DMS153 treated with DMSO at 0.1 percent for 48 hours (cell line): ENCODE measurements around the gene PFKFB2.

Experiments used
- DNase-seq: peaks from one replicate; lab custom pipeline; 2025; ENCODE audit not compliant: unreplicated experiment; lab: John Stamatoyannopoulos, UW

Gene PFKFB2

DNA sequence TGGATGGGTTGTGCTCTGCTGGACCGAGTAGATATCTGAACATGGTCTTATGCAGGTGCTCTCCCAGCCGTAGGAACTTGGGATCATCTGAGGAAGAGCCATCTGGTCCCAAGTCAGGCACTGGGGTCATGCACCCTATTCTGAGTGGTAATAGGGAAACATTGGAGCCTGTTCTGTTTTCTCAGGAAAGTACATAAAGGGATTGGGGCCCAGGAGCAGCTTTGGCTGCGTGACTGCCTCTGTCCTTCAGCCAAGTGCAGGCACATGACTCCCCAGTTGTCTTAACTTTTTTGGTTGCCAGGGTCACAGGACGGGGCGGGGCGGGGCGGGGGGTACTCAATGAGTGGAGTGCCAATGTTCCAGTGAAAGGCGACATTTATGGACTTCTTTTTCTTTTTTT lies 11.5 kb downstream of the PFKFB2 start:
- no peak for DNase-seq

DNA sequence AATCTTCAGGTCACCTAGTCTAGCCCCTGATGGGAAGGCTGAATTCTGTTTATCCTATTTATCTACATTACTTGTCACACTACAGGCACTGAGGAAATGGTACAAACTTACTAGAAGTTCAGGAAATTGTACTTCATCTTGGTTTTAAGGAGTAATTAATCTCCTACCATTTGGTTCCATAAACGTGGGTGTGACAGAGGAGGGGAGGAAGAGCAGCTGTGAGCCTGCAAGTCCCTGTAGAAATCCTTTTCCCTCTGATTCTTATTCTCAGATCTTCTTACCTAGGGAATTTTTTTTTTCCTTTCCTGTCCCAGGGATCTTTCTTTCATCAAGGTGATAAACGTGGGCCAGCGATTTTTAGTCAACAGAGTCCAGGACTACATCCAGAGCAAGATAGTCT lies 14.1 kb downstream of the PFKFB2 start:
- no peak for DNase-seq

DNA sequence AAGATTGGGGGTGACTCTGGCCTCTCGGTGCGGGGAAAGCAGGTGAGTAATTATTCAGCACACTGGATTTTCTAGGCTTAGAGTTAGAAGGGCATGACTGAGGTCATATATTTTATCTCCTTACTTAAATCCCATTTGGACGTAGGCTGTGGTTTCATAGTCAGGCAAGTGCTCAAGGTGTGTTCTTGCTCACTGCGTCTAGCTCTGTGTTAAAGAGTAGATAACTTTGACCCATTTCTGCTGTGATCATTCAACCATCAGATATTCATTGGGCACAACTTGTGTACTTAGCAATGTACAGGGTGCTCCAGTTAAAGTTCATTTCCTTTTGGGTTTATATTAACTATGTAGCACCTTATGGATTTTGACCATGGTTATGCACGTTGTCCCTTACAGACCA lies 14.6 kb downstream of the PFKFB2 start:
- no peak for DNase-seq

DNA sequence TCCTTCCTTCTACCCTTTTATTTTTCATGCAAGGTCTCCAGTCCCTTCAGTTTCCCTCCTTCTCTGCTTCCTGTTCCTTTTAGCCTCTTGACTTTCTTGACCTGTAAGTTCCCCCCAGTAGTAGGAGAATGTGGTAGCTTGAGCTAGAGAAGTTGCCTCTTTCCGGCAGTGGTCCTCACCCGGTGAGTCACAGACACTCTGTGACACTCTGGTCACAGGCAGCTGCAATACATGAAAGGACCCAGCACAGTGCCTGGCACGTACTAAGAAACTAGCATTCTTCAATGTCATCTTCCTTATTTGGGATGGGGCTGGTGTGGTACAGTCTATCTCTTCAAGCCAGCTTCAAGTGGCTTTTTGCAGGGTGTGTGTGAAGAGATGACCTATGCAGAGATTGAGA lies 16.0 kb downstream of the PFKFB2 start:
- DNase-seq, result no peak

DNA sequence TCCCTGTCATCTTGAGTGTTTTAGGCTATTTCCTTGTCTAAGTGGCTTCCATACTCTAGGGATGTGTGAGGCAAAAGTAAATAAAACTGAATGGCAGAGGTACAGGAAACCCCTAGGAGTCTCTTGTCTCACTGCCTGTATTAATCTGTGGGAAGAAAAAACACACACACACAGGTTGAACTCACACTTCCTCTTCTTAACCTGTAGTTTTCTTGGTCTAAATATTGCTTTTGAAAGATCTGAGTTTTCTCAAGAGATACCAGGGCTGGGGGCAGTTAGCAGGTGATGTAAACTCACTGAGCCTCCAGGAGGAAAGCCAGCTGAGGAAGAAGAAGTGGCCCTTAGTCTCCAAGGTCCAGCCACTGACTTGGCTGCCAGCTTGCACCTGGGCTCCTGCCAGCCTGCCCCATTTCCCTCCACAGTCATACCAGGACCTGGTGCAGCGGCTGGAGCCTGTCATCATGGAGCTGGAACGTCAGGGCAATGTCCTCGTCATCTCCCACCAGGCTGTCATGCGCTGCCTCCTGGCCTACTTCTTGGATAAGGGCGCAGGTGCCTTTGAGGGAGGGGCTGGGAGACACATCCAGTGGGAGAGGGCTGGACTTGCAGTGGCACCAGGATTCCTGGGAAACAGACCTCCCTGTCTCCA lies 16.9 kb downstream of the PFKFB2 start:
- DNase-seq, result peak; percentile 23

DNA sequence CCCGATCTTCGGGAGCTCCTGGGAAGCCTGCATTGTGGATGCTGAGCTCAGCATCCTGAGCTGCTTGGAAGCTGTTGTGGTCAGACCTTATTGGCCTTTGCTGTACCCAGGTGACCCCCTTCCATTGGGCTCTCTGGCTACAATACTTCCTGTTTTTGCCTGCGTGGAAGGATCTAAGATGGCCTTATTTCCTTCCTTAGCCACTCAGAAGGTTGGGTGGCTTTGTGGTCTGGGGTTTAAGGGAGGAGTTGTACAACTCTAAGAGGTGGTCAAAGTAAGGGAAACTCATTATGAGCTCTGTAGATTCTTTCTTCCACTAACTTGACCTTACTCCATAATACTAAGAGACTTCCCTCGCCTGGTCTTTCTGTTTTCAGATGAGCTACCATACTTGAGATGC lies 17.7 kb downstream of the PFKFB2 start:
- no peak for DNase-seq

DNA sequence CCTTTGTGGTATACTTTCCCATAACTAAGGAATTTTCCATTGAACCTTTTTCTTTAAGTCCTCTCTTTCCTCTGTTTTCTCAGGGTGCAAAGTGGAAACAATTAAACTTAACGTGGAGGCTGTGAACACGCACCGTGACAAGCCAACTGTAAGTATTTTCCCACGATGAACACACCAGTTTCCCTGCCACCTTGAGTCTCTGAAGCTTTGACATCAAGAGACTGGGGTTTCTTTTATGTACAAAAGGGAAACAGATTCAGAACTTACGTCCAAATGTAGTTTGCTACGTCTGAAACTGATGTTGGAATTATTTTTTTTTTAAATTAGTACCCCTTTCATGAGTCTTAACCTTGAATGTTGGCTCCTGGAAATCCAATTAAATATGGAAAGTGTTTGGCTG lies 18.4 kb downstream of the PFKFB2 start:
- DNase-seq, result no peak

DNA sequence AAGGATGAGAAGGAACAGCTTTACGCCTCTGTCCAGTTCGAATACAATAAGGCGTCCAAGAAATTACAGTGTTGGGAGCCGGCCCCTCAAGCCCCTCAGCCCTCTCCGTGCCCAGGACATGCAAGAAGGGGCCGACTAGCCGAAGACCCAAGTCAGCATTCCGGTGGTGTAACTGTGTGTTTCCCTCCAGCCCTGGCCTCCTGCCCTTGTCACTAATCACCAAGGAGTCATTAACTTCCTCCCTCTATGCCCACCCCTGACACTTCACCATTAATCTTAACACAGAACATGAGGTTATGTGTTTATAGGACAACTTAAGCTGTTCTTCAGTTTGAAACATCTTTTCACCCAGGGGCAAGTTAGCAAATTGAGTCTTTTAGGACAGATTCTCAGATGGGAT lies 19.2 kb downstream of the PFKFB2 start:
- no peak for DNase-seq

DNA sequence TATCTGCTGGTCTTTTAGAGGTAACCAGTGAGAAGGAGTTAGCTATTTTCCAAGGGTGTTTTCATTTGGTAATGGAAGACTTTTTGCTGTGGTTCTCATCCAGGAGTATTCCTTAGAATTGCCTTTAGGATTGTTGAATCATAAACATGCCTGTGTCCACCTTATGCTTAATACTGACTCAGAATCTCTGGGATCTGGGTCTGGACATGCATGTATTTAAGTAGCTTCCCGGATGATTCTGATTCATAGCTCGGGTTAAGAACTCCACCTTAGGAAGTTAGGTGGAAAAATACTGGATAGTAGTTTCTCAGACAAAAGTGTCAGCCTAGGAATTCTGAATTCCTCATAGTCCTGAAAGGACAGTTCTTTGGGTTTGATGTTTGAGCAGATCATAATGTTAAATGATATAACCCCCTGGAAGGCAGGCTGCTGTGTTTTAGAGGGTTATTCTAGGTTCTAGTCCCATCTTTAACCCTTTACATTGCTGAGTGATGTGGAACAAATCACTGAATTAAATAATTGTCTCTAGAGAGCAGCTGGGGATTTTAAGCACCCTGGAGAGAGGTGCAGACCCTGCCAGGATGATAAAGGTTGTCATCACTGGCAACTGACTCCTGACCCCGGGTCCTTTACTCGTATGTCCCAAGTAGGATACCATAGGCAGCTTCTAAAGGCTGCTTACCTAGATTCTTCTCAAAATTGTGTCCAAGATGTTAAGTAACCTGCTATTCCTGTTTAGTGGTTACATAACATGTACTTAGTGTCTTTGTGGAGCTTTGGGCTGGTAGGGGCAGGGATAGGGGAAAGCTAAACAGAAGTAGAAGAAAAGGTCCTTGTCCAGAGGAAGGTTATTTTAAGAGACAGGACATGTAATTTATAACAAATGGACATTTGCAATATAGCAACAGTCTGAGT lies 21.1 kb downstream of the PFKFB2 start:
- DNase-seq, result no peak

DNA sequence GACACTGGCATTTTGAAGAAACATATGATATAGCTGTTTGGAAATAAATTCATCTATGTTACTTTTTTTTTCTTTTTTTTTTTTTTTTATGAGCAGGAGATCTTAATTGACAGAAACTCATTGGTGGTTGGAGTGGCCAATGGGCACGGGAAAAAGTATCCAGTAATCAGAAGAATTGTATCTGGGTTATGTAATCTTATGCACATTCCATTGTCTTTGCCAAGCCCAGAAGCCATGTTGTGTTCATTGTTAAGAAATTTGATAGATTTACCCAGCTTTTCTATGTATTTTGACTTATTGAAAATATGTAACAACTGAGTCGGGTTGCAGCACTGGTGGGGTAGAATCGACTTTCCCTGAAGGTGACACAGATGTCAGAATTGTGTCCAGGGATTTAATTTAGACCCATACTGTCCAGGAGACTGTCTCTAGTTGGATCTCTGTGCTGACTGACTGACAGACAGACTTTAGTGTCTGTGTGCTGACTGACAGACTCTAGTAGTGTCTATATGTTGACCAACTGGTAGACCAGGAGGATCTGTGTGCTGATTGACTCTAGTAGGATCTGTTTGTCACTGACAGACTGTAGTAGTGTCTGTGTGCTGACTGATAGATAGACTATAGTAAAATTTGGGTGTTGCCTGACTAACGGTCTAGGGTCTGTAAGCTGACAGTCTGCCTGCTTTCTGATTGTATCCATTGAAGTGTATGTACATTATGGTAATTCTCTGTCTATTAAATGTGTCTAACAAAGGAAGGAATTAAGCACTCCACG lies 23.3 kb downstream of the PFKFB2 start:
- no peak for DNase-seq

DNA sequence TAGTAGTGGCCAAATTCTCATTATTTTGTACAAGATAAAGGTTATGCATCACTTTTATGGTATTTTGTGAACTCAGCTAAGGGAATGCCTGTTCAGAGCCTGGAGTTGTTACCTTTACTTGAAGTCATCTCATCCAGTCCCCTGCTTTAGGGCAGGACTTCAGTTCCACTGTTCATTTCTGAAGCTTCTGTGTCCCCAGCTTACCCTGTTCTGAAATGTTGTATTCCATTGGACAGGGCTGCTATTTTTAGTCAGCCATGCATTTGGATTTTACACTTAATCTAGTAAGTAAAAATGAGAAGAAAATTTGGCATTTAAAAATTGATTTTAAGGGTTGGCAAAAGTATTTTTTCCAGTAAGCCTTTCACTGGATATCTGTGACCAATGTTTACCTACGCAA lies 23.9 kb downstream of the PFKFB2 start:
- DNase-seq, result no peak

DNA sequence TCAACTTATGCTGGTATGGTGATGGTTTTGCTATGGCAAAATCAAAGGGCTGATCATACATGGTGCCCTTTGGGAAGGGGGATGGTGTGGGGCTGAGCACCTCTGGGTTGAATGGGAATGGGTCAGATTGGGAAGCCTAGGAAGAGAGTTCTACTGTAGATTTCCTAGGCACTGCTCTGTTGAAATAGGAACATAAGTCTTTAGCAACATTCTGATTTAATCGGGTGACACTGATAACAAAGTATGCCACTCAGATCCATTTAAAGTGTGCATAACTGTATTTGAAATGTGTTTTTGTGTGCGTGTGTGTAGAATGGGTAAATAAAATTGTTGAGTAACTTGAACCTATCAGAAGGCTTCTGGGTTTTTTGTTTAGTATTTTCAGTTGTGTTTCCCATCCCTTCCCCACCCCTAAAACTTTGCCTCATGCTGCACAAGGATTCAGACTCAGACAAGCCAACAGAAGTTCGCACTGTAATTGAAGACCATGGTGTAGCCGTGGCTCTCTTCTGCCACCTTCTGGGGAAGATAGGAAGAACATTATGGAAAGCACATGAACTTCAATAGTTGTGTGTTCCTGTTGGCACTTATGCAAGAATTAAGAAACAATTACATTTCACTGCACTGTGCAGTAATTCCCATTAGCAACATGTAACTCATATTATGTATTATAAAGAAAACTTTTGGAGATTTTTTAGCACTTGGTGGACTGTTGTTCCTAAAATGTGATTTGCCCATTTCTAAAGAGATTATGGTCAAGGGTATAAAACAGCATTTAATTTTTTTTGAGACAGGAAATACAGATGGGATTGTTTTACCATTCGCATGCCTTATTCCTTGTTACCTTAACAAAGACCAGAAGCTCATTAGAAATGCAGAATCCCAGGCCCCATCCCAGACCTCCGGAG lies 24.6 kb downstream of the PFKFB2 start:
- DNase-seq, result peak; percentile 89

DNA sequence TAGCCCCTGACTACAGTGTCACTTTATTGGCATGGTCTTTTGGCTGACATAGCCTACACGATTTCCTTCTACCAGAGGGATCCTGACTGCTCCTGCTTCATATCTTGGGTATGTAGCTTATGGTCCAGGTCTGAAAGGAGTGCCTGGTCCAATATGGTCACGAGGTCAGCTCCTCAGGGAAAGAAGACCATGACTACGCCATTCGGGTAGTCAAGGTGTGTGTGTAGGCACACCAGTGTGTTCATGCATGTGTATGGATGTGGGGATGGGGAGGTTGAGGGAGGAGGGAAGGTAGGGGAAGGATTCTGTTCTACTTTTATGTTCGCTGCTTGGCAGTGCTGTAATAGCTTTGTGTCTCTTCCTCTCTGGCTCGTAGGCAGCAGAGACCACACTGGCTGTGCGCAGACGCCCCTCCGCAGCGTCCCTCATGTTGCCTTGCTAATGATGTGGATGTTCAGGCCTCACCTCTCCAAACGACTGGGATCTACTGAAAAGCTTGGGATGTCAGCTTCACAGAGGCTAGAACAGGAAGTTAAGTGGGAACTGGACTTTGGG lies 25.6 kb downstream of the PFKFB2 start:
- no peak for DNase-seq

DNA sequence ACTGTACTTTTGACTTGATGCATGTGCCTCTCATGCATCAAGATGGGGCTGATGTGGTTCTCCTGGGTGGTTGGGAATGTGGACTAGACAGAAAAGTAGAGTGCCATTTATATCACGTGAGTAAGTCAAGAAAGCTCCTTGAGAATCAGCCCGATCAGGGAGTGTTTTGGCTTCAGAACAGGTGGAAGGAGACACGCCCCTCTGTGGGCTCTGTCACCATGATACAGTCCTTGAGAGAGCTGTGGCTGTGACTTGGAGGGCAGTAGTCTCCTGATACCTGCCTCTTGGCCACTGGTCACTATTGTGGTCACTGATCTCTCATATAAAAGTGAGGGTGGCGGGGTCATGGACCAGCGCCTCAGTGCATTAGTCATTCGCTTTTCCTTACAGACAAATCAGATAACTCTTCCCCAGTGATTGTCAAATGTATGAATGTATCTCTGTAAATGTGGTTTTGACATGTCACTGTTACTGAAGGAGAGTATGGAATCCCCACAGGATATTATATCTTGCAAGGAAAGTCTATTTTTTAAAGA lies 26.7 kb downstream of the PFKFB2 start:
- DNase-seq, result no peak

DNA sequence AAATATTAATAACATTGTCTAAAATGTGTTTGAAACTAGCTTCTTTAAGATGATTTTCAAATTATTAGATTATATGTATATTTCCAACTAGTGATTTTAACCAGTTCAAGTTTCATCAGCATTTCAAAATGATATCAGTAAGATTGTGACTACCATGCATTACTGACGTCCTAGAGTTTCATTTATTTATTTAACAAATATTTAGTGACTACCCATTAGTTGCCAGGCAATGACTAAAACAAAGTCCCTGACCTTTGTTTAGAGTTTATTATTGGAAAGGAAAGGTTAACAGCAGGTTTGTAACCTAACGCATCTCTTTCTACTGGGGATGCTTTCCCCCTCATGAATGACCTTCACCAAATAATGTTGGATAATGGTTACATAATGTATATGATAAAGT lies 28.0 kb downstream of the PFKFB2 start:
- no peak for DNase-seq

DNA sequence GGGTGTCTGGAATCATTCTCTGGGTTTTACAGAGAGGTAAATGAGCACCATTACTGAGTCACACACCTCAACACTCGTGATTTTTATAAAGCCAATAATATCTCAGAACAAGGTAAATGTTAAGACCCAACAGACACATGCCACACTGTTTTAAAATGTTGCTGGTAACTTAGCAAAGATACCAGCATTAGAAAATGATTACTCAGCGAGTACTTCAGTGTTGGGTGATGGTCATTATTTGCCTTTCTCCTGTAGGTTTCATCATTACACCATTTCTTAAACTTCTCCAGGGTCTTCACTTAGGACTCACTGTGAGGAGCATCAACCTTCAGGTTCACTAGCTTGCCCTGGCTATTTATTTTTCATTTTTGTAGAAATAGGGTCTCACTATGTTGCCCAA lies 28.7 kb downstream of the PFKFB2 start:
- DNase-seq, result no peak

DNA sequence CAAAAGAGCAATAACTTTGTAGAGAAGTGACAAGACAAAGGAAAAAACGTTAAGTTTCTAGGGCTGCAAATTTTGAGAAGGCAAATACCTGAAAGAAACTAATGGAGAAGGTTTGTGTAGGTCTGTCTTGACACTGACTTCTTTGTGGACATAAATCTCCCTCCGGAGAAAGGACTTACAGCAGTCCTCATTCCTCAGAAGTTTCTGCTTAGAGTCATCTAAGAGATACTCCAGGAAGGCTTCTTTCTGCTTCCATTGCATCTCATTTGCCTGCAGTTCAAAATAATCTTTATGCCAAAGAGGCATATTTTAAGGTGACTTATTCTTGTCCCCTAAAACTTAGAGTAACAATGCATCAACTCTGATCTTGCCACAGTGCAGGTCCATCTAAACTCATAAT lies 31.2 kb downstream of the PFKFB2 start:
- DNase-seq, result no peak

DNA sequence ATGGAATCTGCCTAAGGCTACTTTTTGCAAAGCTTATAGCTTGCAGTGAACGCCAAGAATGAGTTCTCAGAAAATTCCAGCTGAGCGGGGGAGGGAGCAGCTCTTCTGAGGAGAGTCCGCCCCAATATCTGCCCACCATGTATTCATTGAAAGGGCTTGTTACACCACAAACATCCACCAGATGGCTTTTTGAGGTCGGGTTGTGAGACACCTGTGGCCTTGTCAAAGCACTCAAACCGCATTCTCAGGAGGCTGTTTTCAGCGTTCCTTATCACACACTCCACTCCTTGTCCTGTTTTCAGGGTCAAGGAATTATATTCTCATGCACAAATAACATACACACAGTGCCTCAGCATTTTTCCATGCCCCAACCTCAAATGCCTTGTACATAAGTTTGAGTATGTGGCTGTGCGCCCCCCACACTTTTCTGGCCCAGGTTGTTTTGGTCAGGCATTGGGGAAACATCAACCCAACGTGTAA lies 31.7 kb downstream of the PFKFB2 start:
- DNase-seq, result peak; percentile 73

DNA sequence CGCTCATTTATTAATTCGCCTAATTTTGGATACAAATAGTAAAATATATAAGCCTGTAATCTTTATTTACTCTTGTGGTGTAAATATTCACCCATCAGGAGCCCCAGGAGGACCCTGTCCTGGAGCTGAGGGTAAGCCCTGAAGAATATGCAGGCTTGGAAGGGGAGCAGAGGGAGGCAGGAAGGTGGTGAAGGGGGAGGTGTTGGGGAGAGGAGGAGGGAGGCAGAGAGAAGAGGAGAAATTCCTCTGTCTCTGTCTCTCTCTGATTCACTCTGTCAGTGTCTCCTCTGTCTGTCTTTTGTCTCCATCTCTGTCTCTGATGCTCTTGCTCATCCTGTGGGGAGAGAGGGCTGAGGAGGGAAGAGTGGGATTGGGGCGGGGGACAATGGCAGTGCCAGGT lies 32.8 kb downstream of the PFKFB2 start:
- no peak for DNase-seq

DNA sequence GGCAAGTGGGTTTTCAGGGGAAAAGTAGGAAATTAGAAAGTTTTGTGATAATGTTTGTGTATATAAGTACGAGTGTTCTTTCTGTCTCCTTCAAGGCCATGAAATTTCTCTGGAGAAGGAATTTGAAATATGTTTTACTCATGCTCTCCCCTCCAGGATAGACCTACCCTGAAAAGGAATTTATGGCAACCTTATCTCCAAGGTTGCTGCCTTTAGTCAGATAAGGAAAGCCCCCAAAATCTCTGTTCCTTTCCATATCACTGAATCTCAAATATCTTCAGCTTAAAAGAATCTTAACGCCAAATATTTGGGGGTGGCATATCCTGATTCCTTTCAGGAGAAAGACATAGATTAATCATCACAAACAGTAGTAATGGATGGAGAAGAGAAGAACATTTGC lies 35.1 kb downstream of the PFKFB2 start:
- no peak for DNase-seq
